ENCODE measurements around the gene MAP7D3. TPM values are rescaled to one million over a fixed set of nuclear protein-coding genes. Genes with fewer than 3 reads are reported as not detected.
"Not testable (repeated sequence)": the region's sequence is repeated elsewhere in the genome, so short reads cannot be mapped to it uniquely, and the experiment has no call there.

MAP7D3 gene, protein sequence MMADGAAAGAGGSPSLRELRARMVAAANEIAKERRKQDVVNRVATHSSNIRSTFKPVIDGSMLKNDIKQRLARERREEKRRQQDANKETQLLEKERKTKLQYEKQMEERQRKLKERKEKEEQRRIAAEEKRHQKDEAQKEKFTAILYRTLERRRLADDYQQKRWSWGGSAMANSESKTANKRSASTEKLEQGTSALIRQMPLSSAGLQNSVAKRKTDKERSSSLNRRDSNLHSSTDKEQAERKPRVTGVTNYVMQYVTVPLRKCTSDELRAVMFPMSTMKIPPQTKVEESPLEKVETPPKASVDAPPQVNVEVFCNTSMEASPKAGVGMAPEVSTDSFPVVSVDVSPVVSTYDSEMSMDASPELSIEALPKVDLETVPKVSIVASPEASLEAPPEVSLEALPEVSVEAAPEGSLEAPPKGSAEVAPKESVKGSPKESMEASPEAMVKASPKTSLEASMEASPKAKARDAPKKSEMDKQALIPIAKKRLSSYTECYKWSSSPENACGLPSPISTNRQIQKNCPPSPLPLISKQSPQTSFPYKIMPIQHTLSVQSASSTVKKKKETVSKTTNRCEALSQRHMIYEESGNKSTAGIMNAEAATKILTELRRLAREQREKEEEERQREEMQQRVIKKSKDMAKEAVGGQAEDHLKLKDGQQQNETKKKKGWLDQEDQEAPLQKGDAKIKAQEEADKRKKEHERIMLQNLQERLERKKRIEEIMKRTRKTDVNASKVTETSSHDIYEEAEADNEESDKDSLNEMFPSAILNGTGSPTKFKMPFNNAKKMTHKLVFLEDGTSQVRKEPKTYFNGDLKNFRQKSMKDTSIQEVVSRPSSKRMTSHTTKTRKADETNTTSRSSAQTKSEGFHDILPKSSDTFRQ
- polyA plus RNA-seq (2013, experiment 1 of 2; ENCODE audit: insufficient read length), result 30.5 TPM
- 28.6 TPM for polyA plus RNA-seq (2013, experiment 2 of 2; ENCODE audit: insufficient read length)

DNA sequence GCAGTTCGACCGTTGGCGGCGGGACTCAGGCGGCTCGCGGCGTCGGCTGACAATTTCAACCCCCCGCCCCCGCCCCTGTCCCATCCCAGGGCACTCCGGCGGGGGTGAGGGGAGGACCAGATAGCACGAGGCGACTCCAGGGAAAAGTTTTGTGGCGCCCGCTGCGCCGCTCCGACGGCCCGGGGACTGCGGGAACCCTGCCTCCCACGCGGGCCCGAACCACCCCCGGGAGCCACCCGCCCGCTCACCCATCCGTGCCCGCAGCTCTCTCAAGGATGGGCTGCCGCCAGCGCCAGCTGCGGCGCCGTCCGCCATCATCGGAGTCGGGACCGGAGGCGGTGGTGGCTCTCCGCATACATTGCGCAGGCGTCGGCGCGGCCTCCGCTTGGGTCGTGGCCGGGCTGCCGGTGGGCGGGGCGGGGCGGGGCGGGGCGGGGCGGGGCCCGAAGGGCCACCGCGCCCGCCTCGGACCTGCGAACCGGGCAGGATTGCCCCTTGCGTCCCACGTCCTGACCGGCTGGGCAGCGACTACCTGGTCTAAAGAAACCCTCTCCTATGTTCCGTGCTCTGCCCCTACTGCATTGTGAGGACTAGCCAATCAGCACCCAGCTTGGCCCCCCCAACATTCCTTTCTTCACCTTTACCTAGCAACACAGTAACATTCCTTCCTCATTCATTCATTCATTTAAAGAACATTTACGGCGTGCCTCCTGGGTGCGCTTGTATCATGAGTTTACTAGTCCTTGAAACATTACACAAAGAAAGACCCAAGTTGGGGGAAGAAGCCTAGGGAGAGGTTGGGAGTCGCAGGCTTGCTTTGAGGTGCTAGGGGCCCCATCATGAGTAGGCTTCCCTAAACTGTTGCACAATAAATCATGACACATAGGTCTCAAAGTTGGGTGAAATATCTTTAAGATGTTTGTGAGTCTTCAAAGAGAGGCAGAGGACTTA, at the start of gene MAP7D3:
Gene MAP7D3, minus strand, starts transcription at position 360 of the 951 bp plus-strand sequence. Its CDS starts 42 bp downstream, at position 318.
- peak; percentile 49 for DNase-seq

DNA sequence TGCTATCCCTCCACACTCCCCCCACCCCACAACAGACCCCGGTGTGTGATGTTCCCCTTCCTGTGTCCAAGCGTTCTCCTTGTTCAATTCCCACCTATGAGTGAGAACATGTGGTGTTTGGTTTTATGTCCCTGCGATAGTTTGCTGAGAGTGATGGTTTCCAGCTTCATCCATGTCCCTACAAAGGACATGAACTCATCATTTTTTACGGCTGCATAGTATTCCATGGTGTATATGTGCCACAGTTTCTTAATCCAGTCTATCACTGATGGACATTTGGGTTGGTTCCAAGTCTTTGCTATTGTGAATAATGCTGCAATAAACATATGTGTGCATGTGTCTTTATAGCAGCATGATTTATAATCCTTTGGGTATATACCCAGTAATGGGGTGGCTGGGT, 49.5 kb upstream of the MAP7D3 start, which contains the start of gene ADGRG4:
Gene ADGRG4, plus strand, starts transcription at position 243 of the 400 bp plus-strand sequence. CDS start 7,815 bp downstream, outside the sequence.
- DNase-seq, result not testable (repeated sequence)

- DNase-seq, result no peak
These were observed 44.2 kb upstream of the MAP7D3 start for GRCh38 chrX:136295380-136295779.

- DNase-seq, result no peak
These were observed 41.5 kb upstream of the MAP7D3 start for GRCh38 chrX:136292656-136293055.

DNA sequence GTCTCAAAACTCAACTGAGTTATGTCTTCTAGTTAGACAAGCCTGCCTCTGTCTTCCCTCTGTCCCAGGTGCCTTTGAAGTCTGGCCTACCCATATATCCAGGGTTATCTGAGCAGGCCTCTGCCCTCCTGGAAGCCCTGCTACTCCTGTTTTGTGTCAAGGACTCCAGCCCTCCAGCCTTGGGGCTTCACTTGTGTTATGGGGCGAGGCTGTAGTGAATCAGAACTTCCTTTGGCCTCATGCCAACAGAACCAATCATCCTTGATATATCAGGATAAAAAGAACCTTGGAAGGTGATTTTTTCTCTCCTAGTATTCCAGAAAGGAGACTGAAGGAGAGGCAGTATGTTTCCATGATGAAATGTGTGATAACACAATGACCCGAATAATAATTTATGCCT, 40.6 kb upstream of the MAP7D3 start:
- no peak for DNase-seq

- not testable (repeated sequence) for DNase-seq
These were observed 35.2 kb upstream of the MAP7D3 start for GRCh38 chrX:136286375-136286774.

- DNase-seq, result no peak
These were observed 24.4 kb upstream of the MAP7D3 start for GRCh38 chrX:136275553-136275952.

DNA sequence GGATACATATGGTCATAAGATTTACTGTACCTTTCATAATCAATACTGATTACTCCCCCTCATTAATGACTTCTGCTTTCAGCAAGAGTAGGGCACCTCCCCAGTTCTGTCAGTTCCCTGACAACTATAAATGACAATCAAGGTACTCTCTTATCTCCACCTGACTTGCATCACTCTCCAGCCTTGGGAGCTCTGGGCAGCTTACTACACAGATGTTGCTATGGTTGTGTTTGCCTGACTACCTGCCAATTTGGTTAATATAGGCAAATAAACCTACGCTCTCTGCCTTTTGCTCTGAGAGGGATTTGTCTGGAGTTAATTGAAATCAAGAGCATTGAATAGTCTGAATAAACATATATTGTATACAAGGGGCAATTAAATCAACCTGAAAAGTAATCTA, 22.8 kb upstream of the MAP7D3 start:
- no peak for DNase-seq

DNA sequence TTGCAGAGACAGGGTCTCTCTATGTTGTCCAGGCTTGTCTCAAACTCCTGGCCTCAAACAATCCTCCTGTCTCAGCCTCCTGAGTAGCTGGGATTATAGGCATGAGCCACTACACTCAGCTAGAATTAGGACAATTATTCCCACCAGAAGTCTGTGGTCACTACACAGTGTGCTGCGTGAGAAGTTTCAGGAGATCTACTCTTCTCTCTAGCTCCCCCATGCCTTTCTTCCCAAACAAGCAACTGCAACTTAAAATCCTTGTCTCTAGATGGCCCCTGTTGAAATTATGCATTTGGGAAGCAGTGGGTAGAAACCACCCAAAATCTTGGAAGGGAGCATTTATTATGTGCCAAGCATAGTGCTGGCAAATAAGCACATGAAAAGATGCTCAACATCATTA, 21.1 kb upstream of the MAP7D3 start:
- DNase-seq, result no peak

- no peak for DNase-seq
These were observed 20.1 kb upstream of the MAP7D3 start for GRCh38 chrX:136271300-136271699.

- no peak for DNase-seq
These were observed 18.7 kb upstream of the MAP7D3 start for GRCh38 chrX:136269921-136270320.

DNA sequence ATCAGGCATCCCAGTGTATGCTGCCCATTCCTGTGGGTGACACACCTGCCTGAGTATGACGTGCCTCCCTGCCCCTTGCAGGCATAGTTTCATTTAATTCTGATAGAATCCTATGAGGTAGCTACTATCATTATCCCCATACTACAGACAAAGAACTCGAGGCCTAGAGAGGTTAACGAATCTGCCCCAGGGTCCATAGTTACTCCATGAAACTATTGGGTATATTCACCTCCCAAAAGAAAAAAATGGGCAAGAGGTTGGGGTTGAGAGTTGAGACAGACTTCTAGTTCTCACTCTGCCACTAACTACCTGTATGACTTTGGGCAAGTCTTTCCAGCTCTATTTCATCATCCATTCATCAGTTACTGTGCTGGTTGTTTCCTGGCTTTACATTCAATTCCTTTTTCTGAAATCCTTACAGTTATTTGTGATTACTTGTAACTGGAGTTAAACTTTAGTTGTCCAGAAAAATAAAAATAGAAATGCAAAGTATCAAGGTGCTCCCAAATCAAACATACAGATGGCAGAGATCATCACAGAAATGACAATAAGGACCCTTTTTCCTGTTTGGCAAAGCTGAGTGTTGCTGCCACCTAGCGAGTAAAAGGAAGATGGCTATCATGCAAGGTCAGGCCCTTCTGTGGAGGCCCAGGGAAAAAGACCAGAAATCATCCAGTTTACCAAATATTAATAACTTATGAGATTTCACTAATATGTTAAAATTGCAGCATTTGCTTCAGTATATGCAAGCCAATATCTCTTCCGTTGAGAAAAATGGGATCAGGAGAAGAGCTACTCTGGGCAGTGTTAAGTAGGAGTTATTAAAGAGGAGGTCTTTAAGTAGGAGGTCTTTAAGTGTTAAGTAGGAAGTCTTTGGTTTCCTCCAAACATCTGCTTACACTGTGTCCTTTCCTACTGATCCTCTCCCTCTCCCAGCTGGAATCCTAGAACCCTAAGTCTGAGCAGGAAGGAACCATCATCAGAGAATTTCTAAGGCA, 17.1 kb upstream of the MAP7D3 start:
- DNase-seq, result peak; percentile 35

- no peak for DNase-seq
These were observed 15.6 kb upstream of the MAP7D3 start for GRCh38 chrX:136266828-136267227.

DNA sequence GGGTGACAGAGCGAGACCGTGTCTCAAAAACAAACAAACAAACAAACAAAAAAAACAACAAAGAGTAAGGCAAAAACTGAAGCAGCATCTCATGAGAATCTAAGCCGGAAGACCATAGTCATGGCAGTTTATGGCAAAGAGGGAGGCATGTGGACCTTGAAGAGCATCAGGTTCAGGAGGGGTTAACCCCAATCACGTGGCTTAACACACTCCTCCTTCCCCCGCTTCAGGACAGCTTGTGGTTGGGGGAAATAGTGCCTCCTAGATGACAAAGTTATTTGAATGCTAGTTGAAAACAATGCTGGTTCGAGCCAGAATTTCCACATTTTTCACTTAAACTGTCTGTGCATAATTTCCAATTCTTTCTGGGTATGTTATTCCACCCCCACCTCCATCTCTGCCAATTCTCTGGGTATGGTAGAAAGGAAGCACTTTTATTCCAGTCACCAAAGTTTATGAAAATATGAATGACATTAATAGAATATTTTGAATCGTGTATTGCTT, 11.7 kb upstream of the MAP7D3 start:
- no peak for DNase-seq

- no peak for DNase-seq
These were observed 11.0 kb upstream of the MAP7D3 start for GRCh38 chrX:136262243-136262642.

DNA sequence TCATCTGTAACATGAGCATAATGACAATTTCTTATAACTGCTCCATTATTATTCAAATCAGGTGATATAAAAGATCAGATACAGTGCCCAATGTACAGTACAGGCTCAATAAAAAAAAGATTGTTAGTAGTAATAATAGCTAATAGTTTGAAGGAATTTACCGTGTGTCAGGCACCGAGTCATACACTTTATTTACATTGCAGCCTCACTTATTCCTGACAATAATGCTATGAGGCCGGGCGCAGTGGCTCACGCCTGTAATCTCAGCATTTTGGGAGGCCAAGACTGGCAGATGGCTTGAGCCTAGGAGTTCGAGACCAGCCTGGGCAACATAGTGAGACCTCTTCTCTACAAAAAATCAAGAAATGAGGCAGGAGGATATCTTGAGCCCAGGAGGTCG, 10.1 kb upstream of the MAP7D3 start:
- DNase-seq, result peak; percentile 22

- peak; percentile 96 for DNase-seq
These were observed 9.6 kb upstream of the MAP7D3 start for GRCh38 chrX:136260776-136261175.

GRCh38 chrX:136259543-136259942, 8.3 kb upstream of the MAP7D3 start:
- DNase-seq, result peak; percentile 80

GRCh38 chrX:136258951-136259350, 7.8 kb upstream of the MAP7D3 start:
- no peak for DNase-seq

DNA sequence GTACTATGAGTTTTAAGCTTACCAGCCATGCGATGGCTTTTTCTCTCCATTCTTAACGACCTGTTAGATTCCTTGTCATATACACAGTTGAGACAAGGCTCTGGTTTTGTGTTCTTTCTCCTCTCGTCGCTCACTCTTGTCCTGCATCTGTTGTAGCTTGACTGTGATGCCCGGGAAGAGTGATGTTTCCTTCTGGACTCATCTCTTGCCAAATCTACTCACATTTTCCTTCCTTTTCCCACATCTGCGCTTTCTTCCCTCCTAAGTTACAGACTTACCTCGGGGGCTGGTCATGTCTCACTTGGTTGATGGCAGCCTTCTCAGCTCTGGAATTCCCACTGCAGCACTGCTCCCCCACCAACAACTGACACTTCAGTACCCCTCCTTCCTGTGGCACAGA, 4.8 kb upstream of the MAP7D3 start:
- DNase-seq, result no peak

GRCh38 chrX:136255541-136255940, 4.3 kb upstream of the MAP7D3 start:
- no peak for DNase-seq
